GM18951 (cell line): ENCODE measurements around the gene BRCC3.

Source experiments
- POLR2A ChIP-seq: IDR thresholded peaks from 4 replicates; pipeline ENCODE4 v1.6.1; 2011; ENCODE audit warnings: mild to moderate bottlenecking; ENCODE audit not compliant: insufficient read length, insufficient read depth; ENCODE audit errors: extremely low read depth
- in situ Hi-C: fragments of 300-500 bp; cut with MboI; formaldehyde crosslinking; loops from one replicate; pipeline ENCODE4 v1.12.0; 2022; ENCODE audit warnings: low sequenced_read_pairs, mixed read lengths, inconsistent platforms; ENCODE audit not compliant: unreplicated experiment

Gene BRCC3

DNA sequence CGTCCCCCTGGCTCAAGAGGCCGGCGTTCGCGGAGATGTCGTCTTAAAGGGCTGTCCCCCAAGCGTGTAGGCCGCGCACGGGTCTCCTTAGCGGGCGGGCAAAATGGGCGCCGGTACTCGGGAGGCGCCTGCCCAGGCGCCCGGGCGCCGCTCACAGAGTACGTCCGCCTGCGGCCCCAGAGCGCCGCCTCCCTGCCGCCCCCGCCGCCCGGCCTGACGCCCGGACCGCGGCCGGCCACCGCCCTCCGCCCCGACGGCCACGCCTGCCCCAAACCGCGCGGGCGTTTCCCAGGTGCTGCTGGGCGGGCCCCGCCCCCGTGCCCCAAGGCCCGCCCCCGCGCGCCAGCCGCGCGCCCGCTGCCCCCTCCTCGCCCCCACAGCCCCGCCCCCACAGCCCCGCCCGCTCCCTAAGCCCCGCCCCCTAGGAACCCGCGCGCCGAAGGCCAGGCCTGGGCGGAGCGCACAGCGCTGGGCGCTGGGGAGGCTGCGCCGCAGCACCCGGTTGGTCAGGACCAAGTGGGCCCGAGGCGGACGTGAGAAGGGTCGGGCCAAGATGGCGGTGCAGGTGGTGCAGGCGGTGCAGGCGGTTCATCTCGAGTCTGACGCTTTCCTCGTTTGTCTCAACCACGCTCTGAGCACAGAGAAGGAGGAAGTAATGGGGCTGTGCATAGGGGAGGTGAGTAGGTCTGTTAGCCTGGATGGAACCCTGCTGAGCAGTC, at the start of gene BRCC3, which contains the start of the genes CMC4 and MTCP1:
BRCC3 (plus strand) TSS at position 534 of the 719 bp plus-strand sequence; CDS start at position 554, 20 bp downstream.
CMC4 (minus strand) TSS at position 162 of the 719 bp plus-strand sequence. CDS start 7,113 bp downstream, outside the sequence.
MTCP1 (minus strand) TSS at position 162 of the 719 bp plus-strand sequence. CDS start 5,126 bp downstream, outside the sequence.
- in situ Hi-C loops, result no loop called here
- TF ChIP-seq POLR2A, result peak; percentile 74

DNA sequence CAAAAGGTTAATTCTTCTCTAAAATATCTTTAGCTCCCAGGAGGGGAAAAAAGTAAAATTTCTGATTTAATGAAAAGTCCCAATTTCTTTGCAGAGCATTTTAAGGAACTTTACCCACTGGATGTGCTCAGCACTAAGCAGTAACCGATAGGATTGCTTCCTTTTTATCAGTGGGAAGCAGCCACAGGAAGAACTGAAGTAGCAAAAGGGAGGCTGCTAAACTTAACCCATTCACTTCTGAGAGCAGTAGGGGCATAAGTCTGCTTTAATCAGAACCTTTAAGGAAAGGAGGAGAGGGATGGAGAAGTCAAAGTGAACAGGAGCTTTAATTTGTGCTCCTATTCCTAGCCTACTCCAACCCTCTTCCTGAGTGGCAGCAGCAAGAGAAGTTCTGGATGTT, 48.7 kb upstream of the BRCC3 start, which contains the start of gene F8:
F8 (minus strand) TSS at position 139 of the 400 bp plus-strand sequence. CDS start 171 bp downstream, outside the sequence.
- no peak for TF ChIP-seq POLR2A
- in situ Hi-C loops, result no loop called here

DNA sequence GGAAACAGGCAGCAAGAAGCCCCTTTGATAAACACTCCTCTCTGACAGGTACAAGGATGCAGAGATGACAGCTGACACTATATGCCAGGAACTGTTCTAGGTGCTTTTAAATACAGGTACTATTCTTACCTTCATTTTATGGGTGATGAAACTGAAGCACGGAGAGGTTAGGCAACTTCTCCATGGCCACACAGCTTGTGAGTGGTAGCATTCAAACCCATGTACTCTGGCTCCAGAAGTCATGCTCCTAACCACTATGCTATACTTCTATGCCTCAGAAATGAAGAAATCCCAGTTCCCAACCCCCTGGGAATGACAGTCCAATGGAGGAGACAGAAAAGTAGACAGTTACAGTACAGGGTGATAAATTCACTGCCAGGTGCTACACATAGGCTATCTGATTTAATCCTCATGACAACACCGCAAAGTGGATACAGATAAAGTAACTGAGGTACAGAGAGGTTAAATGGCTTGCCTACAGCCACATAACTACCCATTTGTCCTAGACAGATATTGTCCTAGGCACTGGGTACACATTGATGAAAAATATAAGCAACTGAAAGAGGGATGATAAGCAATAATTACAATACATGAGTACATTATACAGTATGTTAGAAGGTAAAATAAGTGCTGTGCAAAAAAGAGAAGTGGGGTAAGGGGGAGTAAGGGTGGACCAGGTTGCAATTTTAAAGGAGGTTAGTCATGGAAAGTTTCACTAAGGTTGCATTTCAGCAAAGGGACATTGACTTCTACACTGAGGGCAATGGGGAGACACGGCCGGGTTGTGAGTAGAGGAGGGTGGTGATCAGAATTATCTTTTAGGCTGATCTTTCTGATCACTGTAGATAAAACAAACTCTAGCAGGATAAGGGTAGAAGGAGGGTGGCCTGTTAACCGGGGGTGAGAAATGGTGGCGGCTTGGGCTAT, 47.1 kb upstream of the BRCC3 start:
- in situ Hi-C loops, result no loop called here
- TF ChIP-seq POLR2A, result no peak

DNA sequence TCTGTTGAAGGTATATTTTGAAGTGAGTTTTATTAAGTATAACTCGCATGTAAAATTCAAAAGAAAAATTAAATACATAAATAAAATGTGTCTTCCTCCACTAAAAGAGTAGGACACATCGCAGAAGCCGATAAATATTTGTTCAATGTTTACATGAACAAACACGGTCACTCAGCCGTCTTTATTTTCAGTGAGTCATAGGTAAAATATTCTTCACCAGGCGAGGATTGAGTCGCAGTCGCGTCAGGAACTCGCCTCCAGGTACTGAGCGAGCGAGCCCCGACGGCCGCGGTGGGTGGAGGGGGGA, 44.9 kb upstream of the BRCC3 start:
- in situ Hi-C loops, result no loop called here
- no peak for TF ChIP-seq POLR2A

DNA sequence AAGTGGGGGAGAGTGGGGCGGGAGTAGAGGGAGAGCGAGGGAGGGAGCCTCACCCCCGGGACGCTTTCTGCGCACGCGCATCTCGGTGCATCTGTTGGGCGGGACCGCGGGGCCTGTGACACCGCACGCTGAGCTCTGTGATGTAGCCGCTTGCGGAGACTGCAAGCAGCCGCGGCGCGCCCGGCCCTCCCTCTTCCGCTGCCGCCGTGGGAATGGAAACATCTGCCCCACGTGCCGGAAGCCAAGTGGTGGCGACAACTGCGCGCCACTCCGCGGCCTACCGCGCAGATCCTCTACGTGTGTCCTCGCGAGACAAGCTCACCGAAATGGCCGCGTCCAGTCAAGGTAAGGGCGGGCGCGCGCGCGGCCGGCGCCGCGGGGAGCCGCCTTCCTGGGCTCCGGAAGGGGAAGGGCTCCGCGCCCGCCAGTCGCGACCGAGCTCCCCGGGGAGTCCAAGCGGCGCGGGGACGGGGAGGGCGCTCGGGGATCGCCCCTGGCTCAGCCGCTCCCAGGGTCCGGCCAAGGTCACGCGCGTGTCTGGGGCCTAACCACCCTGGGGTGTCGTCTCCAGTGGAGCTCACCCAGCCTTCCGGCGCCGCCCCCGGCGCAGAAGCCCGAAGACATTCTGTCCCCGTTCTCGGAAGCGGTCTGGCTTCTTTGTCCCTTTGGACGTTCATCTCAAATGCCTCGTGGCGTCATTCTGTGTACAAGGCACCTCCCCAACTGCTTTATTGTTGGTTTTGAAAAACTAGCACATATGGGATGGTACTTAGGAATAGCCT, 44.4 kb upstream of the BRCC3 start, which contains the start of gene FUNDC2:
FUNDC2 (plus strand) TSS at position 118 of the 782 bp plus-strand sequence; CDS start at position 213, 95 bp downstream.
- TF ChIP-seq POLR2A, result peak; percentile 78
- in situ Hi-C loops, result no loop called here

DNA sequence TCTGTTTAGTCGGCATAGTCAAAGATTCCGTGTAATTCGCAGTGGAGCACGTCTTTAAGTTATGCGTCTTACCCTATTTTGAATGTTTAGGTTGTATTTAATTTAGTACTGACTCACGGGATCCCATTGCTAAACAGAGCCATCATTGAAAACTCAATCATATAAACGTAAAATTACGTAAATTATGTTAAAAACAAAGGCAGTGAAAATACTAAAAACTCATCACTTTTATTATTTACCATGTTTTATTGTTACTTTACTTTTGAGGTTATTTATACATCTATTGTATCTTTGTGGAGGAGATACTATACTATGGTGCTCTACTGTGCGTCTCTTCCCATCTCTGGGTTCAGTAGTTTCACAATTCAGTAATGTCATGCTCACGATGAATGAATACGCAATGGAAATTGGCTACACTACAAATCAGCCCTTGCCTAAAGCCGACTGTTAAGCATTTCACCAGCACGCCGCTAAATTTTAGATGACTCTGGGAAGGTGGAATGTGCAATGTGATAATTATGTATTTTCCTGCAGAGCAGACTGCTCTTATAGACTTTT, 43.7 kb upstream of the BRCC3 start:
- no peak for TF ChIP-seq POLR2A
- in situ Hi-C loops, result no loop called here

DNA sequence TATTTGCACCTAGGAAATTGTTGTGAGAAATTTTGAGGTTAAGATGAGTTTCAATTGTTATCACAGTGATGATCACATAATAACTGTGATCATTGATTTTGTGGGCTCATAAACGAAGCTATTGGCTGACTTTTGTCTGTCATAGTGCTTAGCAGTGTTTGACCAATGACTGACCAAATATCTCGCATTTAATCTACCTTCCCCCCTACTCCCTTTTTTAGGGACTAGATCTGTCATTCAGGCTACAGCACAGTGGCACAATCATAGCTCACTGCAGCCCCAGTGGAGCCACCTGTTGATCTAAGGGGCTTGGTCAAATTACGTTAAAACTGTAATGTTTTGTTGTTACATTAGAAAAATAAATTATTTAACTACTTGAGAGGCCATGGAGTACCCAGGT, 43.2 kb upstream of the BRCC3 start:
- no peak for TF ChIP-seq POLR2A
- in situ Hi-C loops, result no loop called here

DNA sequence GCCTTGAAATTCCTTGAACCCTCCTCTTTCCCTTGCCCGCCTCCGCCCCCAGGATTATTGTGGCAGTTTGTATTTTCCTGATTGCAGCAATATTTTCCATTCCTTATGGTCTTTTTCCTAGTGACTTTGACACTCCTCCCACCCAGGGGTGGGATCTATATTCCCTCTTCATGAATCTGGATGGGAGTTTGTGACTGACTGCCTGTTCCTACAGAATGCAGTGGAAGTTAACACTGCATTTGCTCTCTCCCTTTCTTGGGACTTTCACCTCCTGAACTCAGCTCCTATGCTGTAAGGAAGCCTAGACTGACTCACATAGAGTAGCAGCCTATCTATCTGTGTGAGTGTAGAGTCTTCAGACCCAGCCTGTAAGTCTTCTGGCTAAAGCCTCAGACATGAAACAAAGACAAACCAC, 42.4 kb upstream of the BRCC3 start:
- in situ Hi-C loops, result no loop called here
- TF ChIP-seq POLR2A, result no peak

DNA sequence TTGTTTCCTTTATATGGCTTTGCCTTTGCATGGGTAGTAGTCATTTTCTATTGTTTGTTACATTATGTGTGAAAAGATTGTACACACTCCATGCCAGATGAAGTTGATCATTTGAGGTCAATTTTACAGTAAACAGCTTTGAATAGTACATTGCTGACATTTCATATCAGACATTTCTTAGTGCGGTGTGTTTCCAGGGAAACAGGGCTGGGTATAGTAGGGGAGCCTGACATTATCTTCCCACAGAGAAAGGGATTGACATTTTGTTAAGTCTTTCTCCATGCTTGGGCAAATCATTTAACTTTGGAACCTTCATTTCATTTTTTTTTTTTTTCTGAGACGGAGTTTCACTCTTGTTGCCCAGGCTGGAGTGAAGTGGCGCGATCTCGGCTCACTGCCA, 39.7 kb upstream of the BRCC3 start:
- no peak for TF ChIP-seq POLR2A

DNA sequence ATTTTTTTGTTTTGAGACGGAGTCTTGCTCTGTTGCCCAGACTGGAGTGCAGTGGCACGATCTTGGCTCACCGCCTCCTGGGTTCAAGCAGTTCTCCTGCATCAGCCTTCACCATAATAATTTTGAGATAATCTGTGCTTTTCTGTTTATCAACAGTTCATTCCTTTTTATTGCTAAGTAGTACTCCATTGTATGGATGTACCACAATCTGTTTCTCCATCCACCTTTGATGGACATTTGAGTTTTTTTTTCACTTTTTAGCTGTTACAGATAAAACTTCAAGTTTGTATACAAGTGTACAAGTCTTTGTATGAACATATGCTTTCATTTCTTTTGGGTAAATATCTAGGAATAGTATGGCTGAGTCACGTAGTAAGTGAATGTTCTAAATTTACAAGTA, 35.6 kb upstream of the BRCC3 start:
- in situ Hi-C loops, result no loop called here
- no peak for TF ChIP-seq POLR2A

More for the DNA sequence above, 39.7 kb upstream of the BRCC3 start:
- in situ Hi-C loops, result no loop called here

DNA sequence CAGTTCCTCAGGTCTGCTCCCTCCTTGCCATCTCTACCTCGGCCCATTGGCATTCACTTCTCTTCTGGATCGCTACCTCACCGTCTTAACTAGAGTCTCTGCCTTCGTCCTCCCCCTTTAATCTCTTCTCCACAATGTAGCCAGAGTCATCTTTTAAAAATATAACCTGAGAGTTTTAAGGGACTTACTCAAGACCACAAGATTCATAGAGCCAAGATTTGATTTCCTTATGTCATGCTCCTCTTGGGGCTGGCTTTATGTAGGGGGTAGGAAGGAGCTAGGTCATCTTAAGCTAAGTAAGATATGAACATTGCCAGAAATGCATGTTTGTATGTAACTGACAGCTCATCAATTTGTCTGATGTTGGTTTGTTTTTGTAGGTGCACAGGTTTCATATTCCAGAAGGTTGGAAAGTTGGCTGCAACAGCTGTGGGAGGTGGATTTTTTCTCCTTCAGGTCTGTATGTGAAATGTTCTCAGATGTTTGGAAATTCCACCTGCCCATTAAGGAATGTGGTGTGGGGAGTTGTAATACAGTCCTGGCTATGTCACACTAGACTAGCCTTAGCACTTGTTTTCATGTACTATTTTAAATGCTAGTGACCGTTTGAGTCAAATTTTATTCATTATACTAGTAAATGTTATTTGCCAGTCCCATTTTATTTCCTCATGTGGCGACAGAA, 25.0 kb upstream of the BRCC3 start:
- no peak for TF ChIP-seq POLR2A
- in situ Hi-C loops, result no loop called here
